Parathyroid adenoma (tissue), 2 donors: ENCODE measurements around the gene SLC26A1.

Source experiments
- H2AFZ ChIP-seq: fragments of 300-600 bp; sonication (generic); one replicate; pipeline ENCODE4 v1.7.0; 2017; ENCODE audit warnings: antibody characterized with exemption, mild to moderate bottlenecking
- H3K27ac ChIP-seq: fragments of 300-600 bp; sonication (generic); one replicate; pipeline ENCODE4 v1.7.0; 2017
- H3K27me3 ChIP-seq: fragments of 300-600 bp; sonication (generic); one replicate; pipeline ENCODE4 v1.7.0; 2017; ENCODE audit warnings: low read length; ENCODE audit not compliant: control insufficient read depth, insufficient read depth
- H3K36me3 ChIP-seq: fragments of 300-600 bp; sonication (generic); one replicate; pipeline ENCODE4 v1.7.0; 2017; ENCODE audit warnings: low read length; ENCODE audit not compliant: control insufficient read depth, insufficient read depth
- H3K4me1 ChIP-seq: fragments of 300-600 bp; sonication (generic); one replicate; pipeline ENCODE4 v1.7.0; 2017; ENCODE audit warnings: control low read depth
- H3K4me2 ChIP-seq: fragments of 300-600 bp; sonication (generic); one replicate; pipeline ENCODE4 v1.7.0; 2017; ENCODE audit warnings: low read length
- H3K4me3 ChIP-seq: fragments of 300-600 bp; sonication (generic); one replicate; pipeline ENCODE4 v1.7.0; 2017; ENCODE audit warnings: low read depth, low read length
- H3K79me2 ChIP-seq: fragments of 300-600 bp; sonication (generic); one replicate; pipeline ENCODE4 v1.7.0; 2017; ENCODE audit warnings: control low read depth
- H3K9ac ChIP-seq: fragments of 300-600 bp; sonication (generic); one replicate; pipeline ENCODE4 v1.7.0; 2017; ENCODE audit warnings: mild to moderate bottlenecking
- H3K9me3 ChIP-seq: fragments of 300-600 bp; sonication (generic); one replicate; pipeline ENCODE4 v1.7.0; 2017; ENCODE audit warnings: low read length; ENCODE audit not compliant: control insufficient read depth
- TF ChIP-seq, protein P1 (sequence below): fragments of 300-600 bp; sonication (generic); IDR thresholded peaks from one replicate; pipeline ENCODE4 v1.7.0; 2017; ENCODE audit warnings: antibody characterized with exemption, mild to moderate bottlenecking
- donor health status: primary hyperparathyroidism.

Gene SLC26A1, protein sequence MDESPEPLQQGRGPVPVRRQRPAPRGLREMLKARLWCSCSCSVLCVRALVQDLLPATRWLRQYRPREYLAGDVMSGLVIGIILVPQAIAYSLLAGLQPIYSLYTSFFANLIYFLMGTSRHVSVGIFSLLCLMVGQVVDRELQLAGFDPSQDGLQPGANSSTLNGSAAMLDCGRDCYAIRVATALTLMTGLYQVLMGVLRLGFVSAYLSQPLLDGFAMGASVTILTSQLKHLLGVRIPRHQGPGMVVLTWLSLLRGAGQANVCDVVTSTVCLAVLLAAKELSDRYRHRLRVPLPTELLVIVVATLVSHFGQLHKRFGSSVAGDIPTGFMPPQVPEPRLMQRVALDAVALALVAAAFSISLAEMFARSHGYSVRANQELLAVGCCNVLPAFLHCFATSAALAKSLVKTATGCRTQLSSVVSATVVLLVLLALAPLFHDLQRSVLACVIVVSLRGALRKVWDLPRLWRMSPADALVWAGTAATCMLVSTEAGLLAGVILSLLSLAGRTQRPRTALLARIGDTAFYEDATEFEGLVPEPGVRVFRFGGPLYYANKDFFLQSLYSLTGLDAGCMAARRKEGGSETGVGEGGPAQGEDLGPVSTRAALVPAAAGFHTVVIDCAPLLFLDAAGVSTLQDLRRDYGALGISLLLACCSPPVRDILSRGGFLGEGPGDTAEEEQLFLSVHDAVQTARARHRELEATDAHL

GRCh38 chr4:993111-994029 lies at the start of gene SLC26A1:
SLC26A1 (minus strand) TSS chr4:993404; CDS start chr4:991703, 1,701 bp downstream.
- H3K9me3 ChIP-seq, result no peaks in the 10 kb centered on the region
- H3K79me2 ChIP-seq, result no peaks in the 10 kb centered on the region
- H3K4me1 ChIP-seq, result peaks cover 9% of the 10 kb centered on the region
- H2AFZ ChIP-seq, result peak within 1 kb of the TSS; percentile 77
- no peaks in the 10 kb centered on the region for H3K36me3 ChIP-seq
- peak within 1 kb of the TSS; percentile 78 for H3K4me2 ChIP-seq
- H3K4me3 ChIP-seq, result peak within 1 kb of the TSS; percentile 44
- TF ChIP-seq, protein P1, sequence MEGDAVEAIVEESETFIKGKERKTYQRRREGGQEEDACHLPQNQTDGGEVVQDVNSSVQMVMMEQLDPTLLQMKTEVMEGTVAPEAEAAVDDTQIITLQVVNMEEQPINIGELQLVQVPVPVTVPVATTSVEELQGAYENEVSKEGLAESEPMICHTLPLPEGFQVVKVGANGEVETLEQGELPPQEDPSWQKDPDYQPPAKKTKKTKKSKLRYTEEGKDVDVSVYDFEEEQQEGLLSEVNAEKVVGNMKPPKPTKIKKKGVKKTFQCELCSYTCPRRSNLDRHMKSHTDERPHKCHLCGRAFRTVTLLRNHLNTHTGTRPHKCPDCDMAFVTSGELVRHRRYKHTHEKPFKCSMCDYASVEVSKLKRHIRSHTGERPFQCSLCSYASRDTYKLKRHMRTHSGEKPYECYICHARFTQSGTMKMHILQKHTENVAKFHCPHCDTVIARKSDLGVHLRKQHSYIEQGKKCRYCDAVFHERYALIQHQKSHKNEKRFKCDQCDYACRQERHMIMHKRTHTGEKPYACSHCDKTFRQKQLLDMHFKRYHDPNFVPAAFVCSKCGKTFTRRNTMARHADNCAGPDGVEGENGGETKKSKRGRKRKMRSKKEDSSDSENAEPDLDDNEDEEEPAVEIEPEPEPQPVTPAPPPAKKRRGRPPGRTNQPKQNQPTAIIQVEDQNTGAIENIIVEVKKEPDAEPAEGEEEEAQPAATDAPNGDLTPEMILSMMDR, result no peak
- H3K27ac ChIP-seq, result peak within 1 kb of the TSS; percentile 63
- H3K27me3 ChIP-seq, result peaks cover 5% of the 10 kb centered on the region
- H3K9ac ChIP-seq, result no peak within 1 kb of the TSS

DNA sequence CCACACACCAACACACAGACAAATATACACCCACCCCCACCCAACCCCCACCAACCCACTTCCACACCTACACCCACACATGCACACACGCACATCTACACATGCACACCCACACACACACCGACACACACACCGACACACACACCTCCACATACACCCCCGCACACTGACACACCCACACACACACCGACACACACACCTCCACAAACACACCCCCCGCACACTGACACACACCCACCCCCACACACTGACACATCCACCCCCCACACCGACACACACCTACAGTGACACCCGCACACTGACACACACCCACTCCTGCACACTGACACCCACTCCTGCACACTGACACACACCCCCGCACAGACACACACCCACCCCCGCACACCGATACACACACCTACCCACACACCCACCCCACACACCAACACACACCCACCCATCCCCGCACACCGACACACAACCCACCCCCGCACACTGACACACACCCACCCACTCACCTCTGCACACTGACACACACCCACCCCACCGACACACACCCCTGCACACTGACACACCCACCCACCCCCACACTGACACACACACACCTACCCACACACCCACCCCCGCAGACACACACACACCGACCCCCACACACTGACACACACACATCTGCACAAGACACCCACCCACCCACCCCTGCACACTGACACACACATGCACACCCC lies 49.3 kb upstream of the SLC26A1 start:
- H3K27ac ChIP-seq, result no peak overlapping the region
- no peak overlapping the region for H2AFZ ChIP-seq
- no peaks in the 10 kb centered on the region for H3K4me1 ChIP-seq
- no peaks in the 10 kb centered on the region for H3K36me3 ChIP-seq
- H3K4me2 ChIP-seq, result no peak overlapping the region
- H3K4me3 ChIP-seq, result no peak overlapping the region
- TF ChIP-seq, protein P1, result no peak
- no peaks in the 10 kb centered on the region for H3K79me2 ChIP-seq
- peaks cover 4% of the 10 kb centered on the region for H3K27me3 ChIP-seq
- no peaks in the 10 kb centered on the region for H3K9me3 ChIP-seq
- H3K9ac ChIP-seq, result no peak overlapping the region

DNA sequence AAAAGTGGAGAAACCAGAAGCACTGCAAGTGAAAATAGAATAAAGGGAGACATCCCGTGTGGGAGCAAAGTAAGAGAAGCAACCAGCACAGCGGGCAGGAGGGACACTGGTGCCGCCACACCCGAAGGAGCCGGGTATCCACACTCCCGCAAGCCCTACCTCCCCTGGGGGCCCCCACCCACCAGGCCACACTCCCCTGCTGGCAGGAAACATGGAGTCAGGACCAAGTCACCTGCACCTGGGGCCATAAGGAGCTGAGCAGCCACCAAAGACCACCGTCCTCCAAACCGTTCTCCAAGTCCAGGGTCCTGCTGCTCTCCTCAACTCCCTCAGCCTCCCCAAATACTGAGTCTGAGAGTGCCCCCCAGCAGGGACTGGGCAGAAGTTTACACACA lies 48.7 kb upstream of the SLC26A1 start:
- Histone ChIP-seq H3K4me1 (no peaks in the 10 kb centered on the region), H3K27me3 (peaks cover 4% of the 10 kb centered on the region), H3K36me3 (no peaks in the 10 kb centered on the region), H3K9me3 (no peaks in the 10 kb centered on the region), H3K79me2 (no peaks in the 10 kb centered on the region), H3K27ac (no peak overlapping the region), H3K9ac (no peak overlapping the region), H3K4me2 (peak overlapping the region; percentile 36), H2AFZ (no peak overlapping the region), H3K4me3 (no peak overlapping the region)
- TF ChIP-seq, protein P1, result no peak

GRCh38 chr4:1041147-1041935 lies 48.1 kb upstream of the SLC26A1 start:
- Histone ChIP-seq H3K4me3 (no peak overlapping the region), H3K36me3 (no peaks in the 10 kb centered on the region), H3K4me1 (no peaks in the 10 kb centered on the region), H3K27me3 (peaks cover 4% of the 10 kb centered on the region), H3K79me2 (no peaks in the 10 kb centered on the region), H2AFZ (no peak overlapping the region), H3K4me2 (peak overlapping the region; percentile 36), H3K9ac (no peak overlapping the region), H3K27ac (no peak overlapping the region), H3K9me3 (no peaks in the 10 kb centered on the region)
- TF ChIP-seq, protein P1, result no peak
